ENCODE data around the gene RGS3.

The RGS3 gene

GRCh38 chr9:113526231-113526746 is 62.8 kb downstream of the RGS3 start:
- Histone ChIP-seq H3K9me3 (replicated peaks; ENCODE audit: low read length) (no peaks in the 10 kb centered on the region), H3K9ac (ENCODE audit: low read depth, low read length) (no peak overlapping the region), H3K36me3 (ENCODE audit: insufficient read depth, low read length) (no peaks in the 10 kb centered on the region), H3K27me3 (ENCODE audit: control insufficient read depth, insufficient read depth, low read length) (peaks cover 26% of the 10 kb centered on the region), H3K4me3 (ENCODE audit: low read length) (no peak overlapping the region), H3K4me2 (ENCODE audit: low read length) (no peak overlapping the region), H3K4me1 (ENCODE audit: control insufficient read depth, insufficient read depth, low read length) (peaks cover 21% of the 10 kb centered on the region)

GRCh38 chr9:113526841-113527240 is 63.3 kb downstream of the RGS3 start:
- Histone ChIP-seq H3K4me3 (ENCODE audit: low read length) (no peak overlapping the region), H3K4me1 (ENCODE audit: control insufficient read depth, insufficient read depth, low read length) (peaks cover 21% of the 10 kb centered on the region), H3K9me3 (replicated peaks; ENCODE audit: low read length) (no peaks in the 10 kb centered on the region), H3K27me3 (ENCODE audit: control insufficient read depth, insufficient read depth, low read length) (peaks cover 31% of the 10 kb centered on the region), H3K36me3 (ENCODE audit: insufficient read depth, low read length) (no peaks in the 10 kb centered on the region), H3K4me2 (ENCODE audit: low read length) (no peak overlapping the region), H3K9ac (ENCODE audit: low read depth, low read length) (no peak overlapping the region)

GRCh38 chr9:113528088-113528487 is 64.6 kb downstream of the RGS3 start:
- Histone ChIP-seq H3K36me3 (ENCODE audit: insufficient read depth, low read length) (no peaks in the 10 kb centered on the region), H3K4me1 (ENCODE audit: control insufficient read depth, insufficient read depth, low read length) (peaks cover 17% of the 10 kb centered on the region), H3K4me2 (ENCODE audit: low read length) (no peak overlapping the region), H3K4me3 (ENCODE audit: low read length) (no peak overlapping the region), H3K9ac (ENCODE audit: low read depth, low read length) (no peak overlapping the region), H3K9me3 (replicated peaks; ENCODE audit: low read length) (no peaks in the 10 kb centered on the region), H3K27me3 (ENCODE audit: control insufficient read depth, insufficient read depth, low read length) (peaks cover 30% of the 10 kb centered on the region)

- H3K4me3 ChIP-seq (ENCODE audit: low read length): no peak overlapping the region
- peaks cover 27% of the 10 kb centered on the region for H3K27me3 ChIP-seq (ENCODE audit: control insufficient read depth, insufficient read depth, low read length)
- H3K4me2 ChIP-seq (ENCODE audit: low read length): no peak overlapping the region
- no peaks in the 10 kb centered on the region for H3K36me3 ChIP-seq (ENCODE audit: insufficient read depth, low read length)
- H3K4me1 ChIP-seq (ENCODE audit: control insufficient read depth, insufficient read depth, low read length): peaks cover 10% of the 10 kb centered on the region
- H3K9me3 ChIP-seq (replicated peaks; ENCODE audit: low read length): no peaks in the 10 kb centered on the region
- no peak overlapping the region for H3K9ac ChIP-seq (ENCODE audit: low read depth, low read length)
Observed at GRCh38 chr9:113528811-113529210, 65.3 kb downstream of the RGS3 start.

- Histone ChIP-seq H3K9ac (ENCODE audit: low read depth, low read length) (no peak overlapping the region), H3K27me3 (ENCODE audit: control insufficient read depth, insufficient read depth, low read length) (peaks cover 26% of the 10 kb centered on the region), H3K4me1 (ENCODE audit: control insufficient read depth, insufficient read depth, low read length) (peaks cover 4% of the 10 kb centered on the region), H3K36me3 (ENCODE audit: insufficient read depth, low read length) (no peaks in the 10 kb centered on the region), H3K4me3 (ENCODE audit: low read length) (no peak overlapping the region), H3K4me2 (ENCODE audit: low read length) (no peak overlapping the region), H3K9me3 (replicated peaks; ENCODE audit: low read length) (no peaks in the 10 kb centered on the region)
Observed at GRCh38 chr9:113529336-113530009, 65.9 kb downstream of the RGS3 start.

- Histone ChIP-seq H3K4me1 (ENCODE audit: control insufficient read depth, insufficient read depth, low read length) (no peaks in the 10 kb centered on the region), H3K9me3 (replicated peaks; ENCODE audit: low read length) (no peaks in the 10 kb centered on the region), H3K4me2 (ENCODE audit: low read length) (no peak overlapping the region), H3K9ac (ENCODE audit: low read depth, low read length) (no peak overlapping the region), H3K4me3 (ENCODE audit: low read length) (no peak overlapping the region), H3K27me3 (ENCODE audit: control insufficient read depth, insufficient read depth, low read length) (peaks cover 22% of the 10 kb centered on the region), H3K36me3 (ENCODE audit: insufficient read depth, low read length) (no peaks in the 10 kb centered on the region)
Observed at GRCh38 chr9:113530022-113530635, 66.6 kb downstream of the RGS3 start.

- Histone ChIP-seq H3K4me3 (ENCODE audit: low read length) (no peak overlapping the region), H3K27me3 (ENCODE audit: control insufficient read depth, insufficient read depth, low read length) (peaks cover 21% of the 10 kb centered on the region), H3K4me1 (ENCODE audit: control insufficient read depth, insufficient read depth, low read length) (peaks cover 3% of the 10 kb centered on the region), H3K4me2 (ENCODE audit: low read length) (no peak overlapping the region), H3K9ac (ENCODE audit: low read depth, low read length) (no peak overlapping the region), H3K9me3 (replicated peaks; ENCODE audit: low read length) (no peaks in the 10 kb centered on the region), H3K36me3 (ENCODE audit: insufficient read depth, low read length) (no peaks in the 10 kb centered on the region)
Observed at GRCh38 chr9:113530942-113531341, 67.4 kb downstream of the RGS3 start.

- Histone ChIP-seq H3K36me3 (ENCODE audit: insufficient read depth, low read length) (no peaks in the 10 kb centered on the region), H3K27me3 (ENCODE audit: control insufficient read depth, insufficient read depth, low read length) (peaks cover 14% of the 10 kb centered on the region), H3K4me3 (ENCODE audit: low read length) (no peak overlapping the region), H3K9me3 (replicated peaks; ENCODE audit: low read length) (no peaks in the 10 kb centered on the region), H3K4me2 (ENCODE audit: low read length) (no peak overlapping the region), H3K9ac (ENCODE audit: low read depth, low read length) (no peak overlapping the region), H3K4me1 (ENCODE audit: control insufficient read depth, insufficient read depth, low read length) (peaks cover 15% of the 10 kb centered on the region)
Observed at GRCh38 chr9:113531919-113532808, 68.6 kb downstream of the RGS3 start.

GRCh38 chr9:113532809-113533190 is 69.3 kb downstream of the RGS3 start:
- Histone ChIP-seq H3K4me3 (ENCODE audit: low read length) (no peak overlapping the region), H3K4me1 (ENCODE audit: control insufficient read depth, insufficient read depth, low read length) (peaks cover 17% of the 10 kb centered on the region), H3K27me3 (ENCODE audit: control insufficient read depth, insufficient read depth, low read length) (peaks cover 14% of the 10 kb centered on the region), H3K36me3 (ENCODE audit: insufficient read depth, low read length) (no peaks in the 10 kb centered on the region), H3K9ac (ENCODE audit: low read depth, low read length) (no peak overlapping the region), H3K4me2 (ENCODE audit: low read length) (no peak overlapping the region), H3K9me3 (replicated peaks; ENCODE audit: low read length) (no peaks in the 10 kb centered on the region)

GRCh38 chr9:113533335-113534225 is 70.1 kb downstream of the RGS3 start:
- no peak overlapping the region for H3K9ac ChIP-seq (ENCODE audit: low read depth, low read length)

GRCh38 chr9:113535756-113536155 is 72.2 kb downstream of the RGS3 start:
- Histone ChIP-seq H3K4me3 (ENCODE audit: low read length) (no peak overlapping the region), H3K4me1 (ENCODE audit: control insufficient read depth, insufficient read depth, low read length) (peaks cover 17% of the 10 kb centered on the region), H3K4me2 (ENCODE audit: low read length) (no peak overlapping the region), H3K27me3 (ENCODE audit: control insufficient read depth, insufficient read depth, low read length) (peaks cover 16% of the 10 kb centered on the region), H3K36me3 (ENCODE audit: insufficient read depth, low read length) (no peaks in the 10 kb centered on the region), H3K9me3 (replicated peaks; ENCODE audit: low read length) (no peaks in the 10 kb centered on the region), H3K9ac (ENCODE audit: low read depth, low read length) (peak overlapping the region; percentile 24)

More at GRCh38 chr9:113533335-113534225, 70.1 kb downstream of the RGS3 start:
- Histone ChIP-seq H3K4me1 (ENCODE audit: control insufficient read depth, insufficient read depth, low read length) (peaks cover 17% of the 10 kb centered on the region), H3K36me3 (ENCODE audit: insufficient read depth, low read length) (no peaks in the 10 kb centered on the region), H3K4me2 (ENCODE audit: low read length) (no peak overlapping the region), H3K4me3 (ENCODE audit: low read length) (no peak overlapping the region), H3K9me3 (replicated peaks; ENCODE audit: low read length) (no peaks in the 10 kb centered on the region), H3K27me3 (ENCODE audit: control insufficient read depth, insufficient read depth, low read length) (peaks cover 14% of the 10 kb centered on the region)

All from skeletal muscle satellite cell (primary cell).